ENCODE data around the gene ANXA6. TPM values are rescaled to one million over a fixed set of nuclear protein-coding genes. Genes with fewer than 3 reads are reported as not detected.
A peak's percentile ranks its signal among the peaks of the same experiment; 100 is the strongest.

ANXA6 gene
- total RNA-seq, 8 experiments from 2014 or later, result 21.2 to 409 (median 60.1) TPM

GRCh38 chr5:151100681-151101080 lies 56.9 kb downstream of the ANXA6 start:
- no peak for ATAC-seq (replicated peaks in 6 of 8)
- H3K4me1 ChIP-seq (replicated peaks in 1 of 2), result peaks cover 0 to 2% of the 10 kb centered on the region in 2 donors
- in situ Hi-C loops (cut with MboI; ENCODE audit: low pct_unique_long_range_greater_than_20kb in 2 of 9, low sequenced_read_pairs in 9 of 9, unreplicated experiment in 9 of 9), result no loop called here
- H3K27ac ChIP-seq, result no peak overlapping the region
- no peak overlapping the region for H3K4me3 ChIP-seq
- WGBS, 10 experiments, result 44 to 100% (median 87%) methylated on average over 1 to 3 of the region's 4 CpGs; no CpG with 5 or more reads in 4 of the 10 experiments

- 60 to 100% (median 92%) methylated on average over 1 to 4 of the region's 4 CpGs; no CpG with 5 or more reads in 2 of the 10 experiments for WGBS, 10 experiments
- Histone ChIP-seq H3K27ac (no peak overlapping the region), H3K4me1 (replicated peaks in 1 of 2) (peaks cover 10% of the 10 kb centered on the region in 2 donors), H3K4me3 (no peak overlapping the region)
- no peak for ATAC-seq (replicated peaks in 6 of 8)
- in situ Hi-C loops (cut with MboI; ENCODE audit: low pct_unique_long_range_greater_than_20kb in 2 of 9, low sequenced_read_pairs in 9 of 9, unreplicated experiment in 9 of 9), result no loop called here
Measured at GRCh38 chr5:151098768-151099121, 58.8 kb downstream of the ANXA6 start.

- H3K4me1 ChIP-seq (replicated peaks in 1 of 2), result peaks cover 10% of the 10 kb centered on the region in 2 donors
- ATAC-seq (replicated peaks in 6 of 8), result no peak
- in situ Hi-C loops (cut with MboI; ENCODE audit: low pct_unique_long_range_greater_than_20kb in 2 of 9, low sequenced_read_pairs in 9 of 9, unreplicated experiment in 9 of 9), result no loop called here
- no peak overlapping the region for H3K4me3 ChIP-seq
- H3K27ac ChIP-seq, result no peak overlapping the region
- 60 to 96% (median 80%) methylated on average over 1 to 11 of the region's 16 CpGs; no CpG with 5 or more reads in 1 of the 10 experiments for WGBS, 10 experiments
Measured at GRCh38 chr5:151097820-151098767, 59.5 kb downstream of the ANXA6 start.

GRCh38 chr5:151097061-151097460 lies 60.5 kb downstream of the ANXA6 start:
- H3K4me1 ChIP-seq (replicated peaks in 1 of 2), result peaks cover 10% of the 10 kb centered on the region in 2 donors
- in situ Hi-C loops (cut with MboI; ENCODE audit: low pct_unique_long_range_greater_than_20kb in 2 of 9, low sequenced_read_pairs in 9 of 9, unreplicated experiment in 9 of 9), result no loop called here
- WGBS, 10 experiments, result 80 to 100% (median 100%) methylated on average over 1 to 4 of the region's 6 CpGs; no CpG with 5 or more reads in 3 of the 10 experiments
- no peak for ATAC-seq (replicated peaks in 6 of 8)
- H3K27ac ChIP-seq, result no peak overlapping the region
- H3K4me3 ChIP-seq, result no peak overlapping the region

GRCh38 chr5:151096001-151096373 lies 61.6 kb downstream of the ANXA6 start:
- peak in 3 of 8 experiments; percentile 4 to 34 (median 8) for ATAC-seq (replicated peaks in 6 of 8)
- H3K27ac ChIP-seq, result no peak overlapping the region
- WGBS, 10 experiments, result 42 to 100% (median 83%) methylated on average over 1 to 5 of the region's 6 CpGs; no CpG with 5 or more reads in 5 of the 10 experiments
- no peak overlapping the region for H3K4me3 ChIP-seq
- in situ Hi-C loops (cut with MboI; ENCODE audit: low pct_unique_long_range_greater_than_20kb in 2 of 9, low sequenced_read_pairs in 9 of 9, unreplicated experiment in 9 of 9), result no loop called here
- peaks cover 10% of the 10 kb centered on the region in 2 donors for H3K4me1 ChIP-seq (replicated peaks in 1 of 2)

- no peak overlapping the region for H3K4me3 ChIP-seq
- no peak overlapping the region for H3K27ac ChIP-seq
- ATAC-seq (replicated peaks in 6 of 8), result peak; percentile 33 to 74 (median 56)
- H3K4me1 ChIP-seq (replicated peaks in 1 of 2), result peaks cover 10% of the 10 kb centered on the region in 2 donors
- in situ Hi-C loops (cut with MboI; ENCODE audit: low pct_unique_long_range_greater_than_20kb in 2 of 9, low sequenced_read_pairs in 9 of 9, unreplicated experiment in 9 of 9), result no loop called here
- WGBS, 10 experiments, result 0 to 100% (median 72%) methylated on average over 1 to 3 of the region's 5 CpGs; no CpG with 5 or more reads in 4 of the 10 experiments
Measured at GRCh38 chr5:151095341-151096000, 62.1 kb downstream of the ANXA6 start.

- WGBS, 10 experiments, result 45 to 100% (median 78%) methylated on average over 1 to 8 of the region's 8 CpGs; no CpG with 5 or more reads in 4 of the 10 experiments
- peak in 2 of 8 experiments; percentile 3 to 15 for ATAC-seq (replicated peaks in 6 of 8)
- in situ Hi-C loops (cut with MboI; ENCODE audit: low pct_unique_long_range_greater_than_20kb in 2 of 9, low sequenced_read_pairs in 9 of 9, unreplicated experiment in 9 of 9), result no loop called here
- H3K4me3 ChIP-seq, result no peak overlapping the region
- peaks cover 10% of the 10 kb centered on the region in 2 donors for H3K4me1 ChIP-seq (replicated peaks in 1 of 2)
- no peak overlapping the region for H3K27ac ChIP-seq
Measured at GRCh38 chr5:151094852-151095245, 62.7 kb downstream of the ANXA6 start.

GRCh38 chr5:151094030-151094851 lies 63.3 kb downstream of the ANXA6 start:
- Histone ChIP-seq H3K27ac (no peak overlapping the region), H3K4me1 (replicated peaks in 1 of 2) (peaks cover 10% of the 10 kb centered on the region in 2 donors), H3K4me3 (no peak overlapping the region)
- in situ Hi-C loops (cut with MboI; ENCODE audit: low pct_unique_long_range_greater_than_20kb in 2 of 9, low sequenced_read_pairs in 9 of 9, unreplicated experiment in 9 of 9), result no loop called here
- WGBS, 10 experiments, result 60 to 83% (median 72%) methylated on average over 1 to 5 of the region's 12 CpGs; no CpG with 5 or more reads in 5 of the 10 experiments
- ATAC-seq (replicated peaks in 6 of 8), result peak in 1 of 8 experiments; percentile 3

GRCh38 chr5:151093476-151093889 lies 64.1 kb downstream of the ANXA6 start:
- no peak overlapping the region for H3K4me3 ChIP-seq
- 0 to 80% (median 65%) methylated on average over 1 to 2 of the region's 2 CpGs; no CpG with 5 or more reads in 5 of the 10 experiments for WGBS, 10 experiments
- no peak overlapping the region for H3K27ac ChIP-seq
- peaks cover 10% of the 10 kb centered on the region in 2 donors for H3K4me1 ChIP-seq (replicated peaks in 1 of 2)
- in situ Hi-C loops (cut with MboI; ENCODE audit: low pct_unique_long_range_greater_than_20kb in 2 of 9, low sequenced_read_pairs in 9 of 9, unreplicated experiment in 9 of 9), result no loop called here
- peak in 3 of 8 experiments; percentile 32 to 51 (median 51) for ATAC-seq (replicated peaks in 6 of 8)

GRCh38 chr5:151092762-151093161 lies 64.8 kb downstream of the ANXA6 start:
- H3K4me3 ChIP-seq, result no peak overlapping the region
- peaks cover 10% of the 10 kb centered on the region in 2 donors for H3K4me1 ChIP-seq (replicated peaks in 1 of 2)
- no peak for ATAC-seq (replicated peaks in 6 of 8)
- in situ Hi-C loops (cut with MboI; ENCODE audit: low pct_unique_long_range_greater_than_20kb in 2 of 9, low sequenced_read_pairs in 9 of 9, unreplicated experiment in 9 of 9), result no loop called here
- WGBS, 10 experiments, result 33 to 100% (median 83%) methylated on average over 1 to 2 of the region's 2 CpGs; no CpG with 5 or more reads in 3 of the 10 experiments
- no peak overlapping the region for H3K27ac ChIP-seq

- WGBS, 10 experiments, result 50 to 94% (median 73%) methylated on average over 2 of the region's 2 CpGs; no CpG with 5 or more reads in 2 of the 10 experiments
- H3K4me3 ChIP-seq, result no peak overlapping the region
- no peak overlapping the region for H3K27ac ChIP-seq
- no peak for ATAC-seq (replicated peaks in 6 of 8)
- peaks cover 0 to under 1% of the 10 kb centered on the region in 2 donors for H3K4me1 ChIP-seq (replicated peaks in 1 of 2)
- in situ Hi-C loops (cut with MboI; ENCODE audit: low pct_unique_long_range_greater_than_20kb in 2 of 9, low sequenced_read_pairs in 9 of 9, unreplicated experiment in 9 of 9), result no loop called here
Measured at GRCh38 chr5:151089726-151090125, 67.9 kb downstream of the ANXA6 start.

GRCh38 chr5:151088986-151089385 lies 68.6 kb downstream of the ANXA6 start:
- ATAC-seq (replicated peaks in 6 of 8), result no peak
- no peak overlapping the region for H3K4me3 ChIP-seq
- WGBS, 10 experiments, result 29 to 100% (median 76%) methylated on average over 1 to 4 of the region's 4 CpGs; no CpG with 5 or more reads in 3 of the 10 experiments
- no peak overlapping the region for H3K27ac ChIP-seq
- H3K4me1 ChIP-seq (replicated peaks in 1 of 2), result no peaks in the 10 kb centered on the region
- in situ Hi-C loops (cut with MboI; ENCODE audit: low pct_unique_long_range_greater_than_20kb in 2 of 9, low sequenced_read_pairs in 9 of 9, unreplicated experiment in 9 of 9), result no loop called here
